GM12801 (cell line): ENCODE measurements around the gene TEDC1.

Source experiments
- CTCF ChIP-seq: IDR thresholded peaks from one replicate; pipeline ENCODE4 v1.5.1; 2011; ENCODE audit warnings: control low read depth; ENCODE audit not compliant: insufficient read length; ENCODE audit errors: extremely low read depth

The TEDC1 gene

DNA sequence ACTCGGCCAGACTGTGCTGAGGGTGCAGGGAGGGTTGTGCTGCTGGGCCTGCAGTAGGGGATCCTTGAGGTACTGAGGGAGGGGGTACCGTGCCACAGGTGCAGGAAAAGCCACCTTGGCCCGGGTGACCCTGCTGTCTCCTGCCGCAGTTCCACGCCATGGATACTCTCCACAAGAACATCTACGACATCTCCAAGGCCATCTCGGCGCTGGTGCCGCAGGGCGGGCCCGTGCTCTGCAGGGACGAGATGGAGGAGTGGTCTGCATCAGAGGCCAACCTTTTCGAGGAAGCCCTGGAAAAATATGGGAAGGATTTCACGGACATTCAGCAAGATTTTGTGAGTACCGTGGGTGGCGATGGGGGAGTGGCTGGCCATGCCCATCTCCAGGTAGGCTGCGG lies 30.4 kb upstream of the TEDC1 start:
- no peak for TF ChIP-seq CTCF

DNA sequence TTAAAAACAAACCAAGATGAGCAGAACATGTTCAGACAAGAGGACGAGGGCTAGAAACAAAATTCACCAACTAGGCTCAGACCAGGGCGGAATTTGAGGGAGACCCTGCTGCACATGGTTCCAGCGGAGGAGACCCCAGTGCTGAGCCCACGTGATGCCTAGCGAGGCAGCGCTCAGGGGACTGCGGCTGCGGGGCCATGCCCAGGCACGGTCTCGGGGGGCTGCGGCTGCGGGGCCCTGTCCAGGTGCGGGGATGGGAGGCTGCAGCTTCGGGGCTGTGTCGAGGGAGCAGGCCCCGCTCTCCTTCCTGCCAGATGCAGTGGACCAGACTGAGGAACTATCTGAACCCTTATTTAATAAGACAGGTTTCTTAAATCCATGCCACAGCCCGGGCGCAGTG lies 29.1 kb upstream of the TEDC1 start:
- no peak for TF ChIP-seq CTCF

- no peak for TF ChIP-seq CTCF
Observed at GRCh38 chr14:105464501-105464900, 26.5 kb upstream of the TEDC1 start.

GRCh38 chr14:105465209-105466031 lies 25.6 kb upstream of the TEDC1 start:
- no peak for TF ChIP-seq CTCF

GRCh38 chr14:105466531-105467248 lies 24.4 kb upstream of the TEDC1 start:
- no peak for TF ChIP-seq CTCF

- TF ChIP-seq CTCF: no peak
Observed at GRCh38 chr14:105467249-105467941, 23.7 kb upstream of the TEDC1 start.

- no peak for TF ChIP-seq CTCF
Observed at GRCh38 chr14:105467942-105468471, 23.0 kb upstream of the TEDC1 start.
